ENCODE measurements around the gene ZNF14.

ZNF14 gene

GRCh38 chr19:19670070-19670551 lies 62.8 kb downstream of the ZNF14 start:
- POLR2A ChIA-PET: interaction anchor here (0.7 to 2.3 kb wide), 2 partner anchors 63 to 106 kb away, joined by 4 to 8 read pairs; partner anchors contain the start of gene ZNF14
- Histone ChIP-seq H3K4me1 (ENCODE audit: control insufficient read depth, insufficient read depth, low read length) (no peaks in the 10 kb centered on the region), H3K4me3 (ENCODE audit: low read depth, low read length) (no peak overlapping the region), H3K36me3 (ENCODE audit: control insufficient read depth in 2 of 2, insufficient read depth in 1 of 2, low read length in 2 of 2) (peaks cover 15 to 29% of the 10 kb centered on the region in 2 experiments; a peak in 2 of 3 replicates), H3K27ac (ENCODE audit: extremely low read depth, low read depth, low read length) (no peak overlapping the region), H3K9me3 (ENCODE audit: control insufficient read depth, insufficient read depth, low read depth, low read length) (no peaks in the 10 kb centered on the region)
- TF ChIP-seq ZNF555 (tag by site-specific recombination; conservative IDR thresholded peaks at IDR 0.05): no peak
- no peak for TF ChIP-seq ZNF701 (tag by site-specific recombination; IDR thresholded peaks at IDR 0.05)
- TF ChIP-seq ZNF354C (tag by site-specific recombination; IDR thresholded peaks at IDR 0.05; ENCODE audit: borderline replicate concordance, low read depth): no peak
- no peak for TF ChIP-seq ZNF658 (tag by site-specific recombination; IDR thresholded peaks at IDR 0.05)
- TF ChIP-seq, protein P1, sequence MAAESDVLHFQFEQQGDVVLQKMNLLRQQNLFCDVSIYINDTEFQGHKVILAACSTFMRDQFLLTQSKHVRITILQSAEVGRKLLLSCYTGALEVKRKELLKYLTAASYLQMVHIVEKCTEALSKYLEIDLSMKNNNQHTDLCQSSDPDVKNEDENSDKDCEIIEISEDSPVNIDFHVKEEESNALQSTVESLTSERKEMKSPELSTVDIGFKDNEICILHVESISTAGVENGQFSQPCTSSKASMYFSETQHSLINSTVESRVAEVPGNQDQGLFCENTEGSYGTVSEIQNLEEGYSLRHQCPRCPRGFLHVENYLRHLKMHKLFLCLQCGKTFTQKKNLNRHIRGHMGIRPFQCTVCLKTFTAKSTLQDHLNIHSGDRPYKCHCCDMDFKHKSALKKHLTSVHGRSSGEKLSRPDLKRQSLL (tag by site-specific recombination; IDR thresholded peaks at IDR 0.05): no peak
- TF ChIP-seq ZXDB (tag by site-specific recombination; IDR thresholded peaks at IDR 0.05): no peak
- no peak for TF ChIP-seq ZNF266 (tag by site-specific recombination; IDR thresholded peaks at IDR 0.05; ENCODE audit: low read depth)
- no peak for TF ChIP-seq ZBTB49 (tag by site-specific recombination; IDR thresholded peaks at IDR 0.05; ENCODE audit: low read depth)
- no peak for TF ChIP-seq ZNF510 (tag by site-specific recombination; IDR thresholded peaks at IDR 0.05; ENCODE audit: insufficient replicate concordance)
- TF ChIP-seq ZNF394 (tag by site-specific recombination; IDR thresholded peaks at IDR 0.05; ENCODE audit: borderline replicate concordance): no peak
- no peak for TF ChIP-seq ZNF768 (tag by site-specific recombination; IDR thresholded peaks at IDR 0.05)
- no peak for TF ChIP-seq ZNF501 (tag by site-specific recombination; IDR thresholded peaks at IDR 0.05)
- TF ChIP-seq TRIM28 (IDR thresholded peaks at IDR 0.05; ENCODE audit: borderline replicate concordance, low read length): no peak
- TF ChIP-seq SP7 (tag by site-specific recombination; IDR thresholded peaks at IDR 0.05): no peak
- CTCF ChIA-PET: no interaction called here

DNA sequence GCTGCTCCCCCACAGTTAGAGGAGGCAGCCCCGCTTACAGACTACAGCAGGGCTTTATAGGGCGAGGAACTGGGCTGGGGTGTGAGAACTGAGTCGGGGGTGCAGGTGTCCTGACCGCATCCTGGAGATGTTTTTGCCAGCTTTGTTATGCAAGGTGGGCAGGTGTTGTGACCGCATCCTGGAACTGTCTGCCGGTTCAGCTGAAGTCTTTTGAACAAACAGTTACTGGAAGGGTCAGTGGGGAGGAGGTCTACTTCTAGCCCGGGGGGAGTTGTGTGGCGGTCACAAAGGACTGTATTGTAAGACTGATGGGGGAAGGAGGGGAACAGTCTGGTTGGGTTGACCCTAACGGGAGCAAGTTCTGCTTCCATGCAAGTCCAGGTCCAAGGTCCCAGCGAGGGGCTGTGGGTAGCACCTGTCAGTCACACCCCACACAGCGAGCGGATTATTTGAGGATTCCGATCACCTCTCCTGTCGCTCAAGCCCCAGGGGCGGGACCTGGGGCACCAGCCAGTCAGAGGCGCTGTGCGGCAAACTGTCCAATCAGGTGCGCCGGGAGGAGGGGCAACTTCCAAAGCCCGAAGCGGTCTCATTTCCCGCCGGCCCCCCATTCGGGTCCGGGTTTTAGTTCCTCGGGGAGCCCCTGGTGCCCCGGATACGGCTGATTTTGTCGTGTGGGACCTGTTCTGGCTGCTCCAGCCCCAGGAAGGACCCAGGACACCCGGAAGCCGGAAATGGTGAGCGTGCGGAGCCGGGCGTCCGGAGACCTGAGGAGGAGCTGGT lies 64.5 kb downstream of the ZNF14 start, which contains the start of gene ZNF101:
Gene ZNF101, plus strand, starts transcription at position 610 of the 783 bp plus-strand sequence. Its CDS starts 125 bp downstream, at position 735.
- POLR2A ChIA-PET: interaction anchor here (0.6 to 2.3 kb wide), 8 partner anchors 18 to 384 kb away, joined by 3 to 8 read pairs (median 3); partner anchors contain the start of genes ZNF14, ZNF253, ZNF506 and ZNF93
- CTCF ChIA-PET: interaction anchor here (0.6 kb wide), 1 partner anchor 224 kb away, joined by 3 read pairs; no protein-coding TSS in a partner anchor
- Histone ChIP-seq H3K27ac (ENCODE audit: extremely low read depth, low read depth, low read length) (peak within 1 kb of the TSS; percentile 62; the same call in 1 of the 2 replicates), H3K36me3 (ENCODE audit: control insufficient read depth in 2 of 2, insufficient read depth in 1 of 2, low read length in 2 of 2) (peaks cover 9 to 14% of the 10 kb centered on the region in 2 experiments; a peak in 2 of 3 replicates), H3K4me3 (ENCODE audit: low read depth, low read length) (peak within 1 kb of the TSS; percentile 81), H3K9me3 (ENCODE audit: control insufficient read depth, insufficient read depth, low read depth, low read length) (no peaks in the 10 kb centered on the region), H3K4me1 (ENCODE audit: control insufficient read depth, insufficient read depth, low read length) (no peaks in the 10 kb centered on the region)
- peak; percentile 78 for TF ChIP-seq GLIS2 (tag by site-specific recombination; IDR thresholded peaks at IDR 0.05)
- TF ChIP-seq ZNF560 (tag by site-specific recombination; IDR thresholded peaks at IDR 0.05; ENCODE audit: borderline replicate concordance): 0 out of 2 replicates have a peak, but pooled peaks have one; percentile 41
- TF ChIP-seq, protein P2, sequence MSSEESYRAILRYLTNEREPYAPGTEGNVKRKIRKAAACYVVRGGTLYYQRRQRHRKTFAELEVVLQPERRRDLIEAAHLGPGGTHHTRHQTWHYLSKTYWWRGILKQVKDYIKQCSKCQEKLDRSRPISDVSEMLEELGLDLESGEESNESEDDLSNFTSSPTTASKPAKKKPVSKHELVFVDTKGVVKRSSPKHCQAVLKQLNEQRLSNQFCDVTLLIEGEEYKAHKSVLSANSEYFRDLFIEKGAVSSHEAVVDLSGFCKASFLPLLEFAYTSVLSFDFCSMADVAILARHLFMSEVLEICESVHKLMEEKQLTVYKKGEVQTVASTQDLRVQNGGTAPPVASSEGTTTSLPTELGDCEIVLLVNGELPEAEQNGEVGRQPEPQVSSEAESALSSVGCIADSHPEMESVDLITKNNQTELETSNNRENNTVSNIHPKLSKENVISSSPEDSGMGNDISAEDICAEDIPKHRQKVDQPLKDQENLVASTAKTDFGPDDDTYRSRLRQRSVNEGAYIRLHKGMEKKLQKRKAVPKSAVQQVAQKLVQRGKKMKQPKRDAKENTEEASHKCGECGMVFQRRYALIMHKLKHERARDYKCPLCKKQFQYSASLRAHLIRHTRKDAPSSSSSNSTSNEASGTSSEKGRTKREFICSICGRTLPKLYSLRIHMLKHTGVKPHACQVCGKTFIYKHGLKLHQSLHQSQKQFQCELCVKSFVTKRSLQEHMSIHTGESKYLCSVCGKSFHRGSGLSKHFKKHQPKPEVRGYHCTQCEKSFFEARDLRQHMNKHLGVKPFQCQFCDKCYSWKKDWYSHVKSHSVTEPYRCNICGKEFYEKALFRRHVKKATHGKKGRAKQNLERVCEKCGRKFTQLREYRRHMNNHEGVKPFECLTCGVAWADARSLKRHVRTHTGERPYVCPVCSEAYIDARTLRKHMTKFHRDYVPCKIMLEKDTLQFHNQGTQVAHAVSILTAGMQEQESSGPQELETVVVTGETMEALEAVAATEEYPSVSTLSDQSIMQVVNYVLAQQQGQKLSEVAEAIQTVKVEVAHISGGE (tag by site-specific recombination; conservative IDR thresholded peaks at IDR 0.05; ENCODE audit: low read depth): peak; percentile 97
- TF ChIP-seq ZNF341 (tag by site-specific recombination; IDR thresholded peaks at IDR 0.05; ENCODE audit: low read depth): 0 out of 2 replicates have a peak, but pooled peaks have one; percentile 14
- no peak for TF ChIP-seq ZNF132 (tag by site-specific recombination; IDR thresholded peaks at IDR 0.05; ENCODE audit: borderline replicate concordance)
- TF ChIP-seq, protein P3, sequence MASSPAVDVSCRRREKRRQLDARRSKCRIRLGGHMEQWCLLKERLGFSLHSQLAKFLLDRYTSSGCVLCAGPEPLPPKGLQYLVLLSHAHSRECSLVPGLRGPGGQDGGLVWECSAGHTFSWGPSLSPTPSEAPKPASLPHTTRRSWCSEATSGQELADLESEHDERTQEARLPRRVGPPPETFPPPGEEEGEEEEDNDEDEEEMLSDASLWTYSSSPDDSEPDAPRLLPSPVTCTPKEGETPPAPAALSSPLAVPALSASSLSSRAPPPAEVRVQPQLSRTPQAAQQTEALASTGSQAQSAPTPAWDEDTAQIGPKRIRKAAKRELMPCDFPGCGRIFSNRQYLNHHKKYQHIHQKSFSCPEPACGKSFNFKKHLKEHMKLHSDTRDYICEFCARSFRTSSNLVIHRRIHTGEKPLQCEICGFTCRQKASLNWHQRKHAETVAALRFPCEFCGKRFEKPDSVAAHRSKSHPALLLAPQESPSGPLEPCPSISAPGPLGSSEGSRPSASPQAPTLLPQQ (tag by site-specific recombination; IDR thresholded peaks at IDR 0.05): 0 out of 2 replicates have a peak, but pooled peaks have one; percentile 21
- peak; percentile 67 for TF ChIP-seq SP3 (tag by site-specific recombination; IDR thresholded peaks at IDR 0.05)
- TF ChIP-seq EGR2 (tag by site-specific recombination; IDR thresholded peaks at IDR 0.05; ENCODE audit: low read depth): peak; percentile 17; the same call in 1 of the 2 replicates
- no peak for TF ChIP-seq KLF9 (tag by site-specific recombination; IDR thresholded peaks at IDR 0.05; ENCODE audit: low read depth)
- no peak for TF ChIP-seq ZSCAN16 (tag by site-specific recombination; IDR thresholded peaks at IDR 0.05)
- TF ChIP-seq ZEB2 (tag by site-specific recombination; IDR thresholded peaks at IDR 0.05): no peak

Measured in HEK293 (cell line).